GM19468 (cell line): ENCODE measurements around the gene ARHGEF38.
"Not testable (repeated sequence)": the region's sequence is repeated elsewhere in the genome, so short reads cannot be mapped to it uniquely, and the experiment has no call there.

Source experiments
- ATAC-seq: cut with Tn5 transposase; IDR thresholded peaks from one replicate; pipeline ENCODE4 v1.9.1; 2021; ENCODE audit warnings: mild to moderate bottlenecking, moderate library complexity, moderate number of reproducible peaks; ENCODE audit not compliant: unreplicated experiment; ENCODE audit errors: extremely low read depth

The ARHGEF38 gene

DNA sequence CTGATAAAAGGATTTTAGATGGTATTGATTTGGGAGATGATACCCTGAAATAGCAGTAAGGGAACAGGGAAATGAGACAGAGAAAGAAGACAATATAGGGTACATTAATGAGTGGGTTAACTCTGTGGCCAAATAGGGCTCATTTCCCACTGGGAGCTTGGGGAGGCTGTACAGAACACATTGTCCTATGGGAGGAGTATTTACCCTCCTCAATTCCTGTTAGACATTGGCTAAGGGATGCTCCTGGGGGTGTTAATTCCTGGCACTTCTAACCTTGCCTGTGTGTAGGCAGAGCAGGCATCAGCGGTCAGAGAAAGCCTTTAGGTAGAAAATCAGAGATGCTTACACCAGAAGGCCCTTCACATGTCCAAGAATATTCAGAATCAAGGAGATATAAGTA lies 49.0 kb downstream of the ARHGEF38 start:
- ATAC-seq = no peak

GRCh38 chr4:105603158-105603557 lies 50.7 kb downstream of the ARHGEF38 start:
- ATAC-seq = no peak

- no peak for ATAC-seq
Measured at GRCh38 chr4:105605493-105605892, 53.1 kb downstream of the ARHGEF38 start.

GRCh38 chr4:105607876-105608275 lies 55.5 kb downstream of the ARHGEF38 start:
- ATAC-seq = no peak

GRCh38 chr4:105609819-105610218 lies 57.4 kb downstream of the ARHGEF38 start:
- not testable (repeated sequence) for ATAC-seq

- no peak for ATAC-seq
Measured at GRCh38 chr4:105613306-105613705, 60.9 kb downstream of the ARHGEF38 start.

- ATAC-seq = no peak
Measured at GRCh38 chr4:105619188-105619931, 66.9 kb downstream of the ARHGEF38 start.

DNA sequence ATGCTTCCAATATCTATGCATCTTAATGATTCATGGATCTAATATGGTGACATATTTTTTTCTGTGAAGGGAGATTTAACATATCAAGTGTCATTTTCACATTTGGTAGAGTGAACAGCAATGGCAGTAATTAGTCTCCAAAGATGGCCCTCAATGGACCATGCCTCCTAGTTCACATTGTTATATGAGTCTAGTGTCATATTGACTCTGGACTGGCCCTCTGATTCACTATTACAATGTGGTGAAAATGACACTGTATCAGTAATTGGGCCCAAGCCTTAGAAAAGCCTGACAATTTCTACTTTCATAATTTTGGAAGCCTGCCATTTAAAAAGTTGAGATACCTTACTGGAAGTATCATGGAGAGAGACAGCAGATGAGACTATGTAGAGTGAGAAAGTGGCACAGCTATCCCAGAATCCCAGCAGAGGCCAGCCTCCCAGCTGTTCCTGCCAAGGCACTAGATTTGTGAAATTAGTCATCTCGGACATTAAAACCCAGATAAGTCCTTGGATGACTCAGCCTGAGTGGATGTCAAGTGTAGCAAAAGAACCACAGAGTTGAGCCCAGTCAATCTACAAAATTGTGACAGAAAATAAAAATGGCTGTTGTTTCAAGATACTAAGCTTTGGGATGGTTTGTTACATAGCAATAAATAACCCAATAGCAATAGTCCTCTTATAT lies 68.4 kb downstream of the ARHGEF38 start:
- ATAC-seq = no peak

DNA sequence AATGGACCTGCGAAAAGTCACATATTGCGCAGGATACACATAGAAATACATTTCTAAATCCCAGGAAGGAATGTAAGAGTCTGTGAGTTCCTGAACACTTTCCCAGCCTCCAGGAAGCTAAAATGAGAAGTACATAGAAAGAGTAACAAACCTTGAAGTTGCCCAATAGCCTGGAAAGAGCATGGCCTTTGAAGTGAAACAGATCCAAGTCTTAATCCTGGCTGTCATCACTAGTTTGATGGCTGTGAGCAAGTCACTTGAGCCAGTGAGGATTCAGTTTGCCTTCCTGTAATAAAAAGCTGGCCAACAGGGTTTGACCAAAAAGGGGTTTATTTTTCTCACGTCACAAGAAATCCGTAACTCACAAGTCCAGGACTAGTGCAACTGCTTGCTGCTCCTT lies 69.8 kb downstream of the ARHGEF38 start:
- ATAC-seq = no peak

DNA sequence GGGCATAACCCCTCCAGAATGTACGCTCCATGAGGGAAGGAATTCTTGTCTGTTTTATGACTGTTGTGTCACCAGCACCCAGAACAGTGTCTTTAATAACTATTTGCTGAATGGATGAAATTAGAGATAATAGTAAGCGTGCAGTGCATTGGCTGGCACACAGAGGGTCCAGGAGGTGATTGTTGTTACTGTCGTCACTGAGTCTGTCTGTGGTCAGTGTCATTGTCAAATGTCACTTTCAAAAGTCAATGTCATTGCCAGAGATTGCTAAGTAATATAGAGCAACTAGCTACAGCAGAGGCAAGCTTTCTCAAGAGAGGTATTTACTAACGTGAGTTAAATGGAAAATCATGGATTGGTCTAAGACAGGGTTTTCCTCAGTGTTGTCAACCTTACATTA lies 70.7 kb downstream of the ARHGEF38 start:
- ATAC-seq = no peak

- peak; percentile 47 for ATAC-seq
Measured at GRCh38 chr4:105624530-105624929, 72.1 kb downstream of the ARHGEF38 start.

- no peak for ATAC-seq
Measured at GRCh38 chr4:105625214-105625613, 72.8 kb downstream of the ARHGEF38 start.

DNA sequence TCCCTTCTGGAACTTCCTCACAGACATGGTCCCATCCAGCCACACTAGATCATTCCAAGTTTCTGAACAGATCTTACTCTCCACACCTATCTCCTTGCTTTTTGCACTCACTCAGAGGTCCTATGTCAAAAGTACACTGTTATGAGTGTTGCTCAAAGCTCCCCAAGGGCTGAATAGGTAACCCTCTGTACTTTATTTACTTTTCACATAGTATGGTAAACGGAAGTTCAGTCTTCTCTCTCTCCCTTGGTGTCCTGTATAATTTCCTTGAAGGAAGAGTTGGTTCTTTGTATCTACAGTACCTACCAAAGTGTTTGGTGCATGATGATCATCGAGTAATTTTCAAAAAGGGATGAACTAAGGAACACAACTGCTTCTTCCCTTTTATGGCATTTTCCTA lies 74.4 kb downstream of the ARHGEF38 start:
- ATAC-seq = no peak

DNA sequence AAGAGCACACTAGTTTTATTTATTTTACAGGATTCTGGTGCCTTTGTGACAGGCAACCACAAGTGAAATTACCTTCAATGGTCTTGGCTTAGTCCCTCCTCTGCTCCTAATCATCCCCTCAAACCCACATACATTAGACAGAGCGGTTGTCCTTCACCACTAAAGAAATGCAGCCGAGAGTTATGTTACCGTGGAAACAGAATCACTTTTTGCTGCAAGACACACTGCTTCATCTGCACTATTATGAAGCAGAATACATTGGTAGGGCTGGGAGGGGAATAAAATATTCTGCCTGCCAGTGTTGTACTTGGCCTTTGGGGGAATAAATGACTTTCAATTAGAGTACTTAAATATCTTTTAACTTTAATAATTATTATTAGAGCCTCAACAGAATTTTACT lies 75.2 kb downstream of the ARHGEF38 start:
- ATAC-seq = no peak

- no peak for ATAC-seq
Measured at GRCh38 chr4:105630670-105631655, 78.5 kb downstream of the ARHGEF38 start.

GRCh38 chr4:105631818-105632400 lies 79.5 kb downstream of the ARHGEF38 start:
- no peak for ATAC-seq

DNA sequence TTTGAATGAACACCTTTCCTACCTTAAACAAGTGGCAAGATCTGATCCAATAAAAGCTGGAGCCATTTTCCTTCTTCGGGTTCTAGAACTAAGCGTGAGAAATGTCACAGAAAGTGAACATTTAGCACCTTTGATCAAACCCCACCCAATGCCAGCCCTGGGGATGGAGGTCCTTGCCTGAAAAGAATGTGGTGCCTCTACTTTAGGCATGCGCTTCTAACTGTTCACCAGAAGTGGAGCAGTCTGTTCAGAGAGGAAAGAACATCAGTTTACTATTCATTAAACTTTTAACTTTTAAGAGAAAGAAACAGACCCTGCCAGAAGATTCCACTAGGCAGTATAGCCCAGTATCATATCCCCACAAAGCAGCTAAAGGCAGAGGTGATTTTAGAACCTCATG lies 80.2 kb downstream of the ARHGEF38 start:
- no peak for ATAC-seq

DNA sequence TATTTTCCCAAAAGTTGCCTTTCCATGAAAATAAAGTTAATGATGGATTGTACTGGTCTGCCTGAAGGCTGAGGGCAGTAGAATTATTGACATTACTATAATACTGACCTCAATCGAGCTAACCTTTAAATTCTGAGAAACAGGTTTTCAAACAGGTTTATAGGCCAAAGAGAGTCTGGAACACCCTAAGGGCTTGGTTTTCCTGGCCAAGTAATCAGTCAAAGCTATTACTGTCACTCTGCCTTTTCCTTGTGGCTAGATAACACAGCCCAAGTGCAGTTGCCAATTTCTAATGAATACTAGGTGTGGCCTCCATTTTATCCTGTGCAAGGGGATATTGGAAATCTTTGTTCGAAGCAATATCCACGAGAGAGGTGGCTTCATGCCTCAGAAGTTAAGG lies 80.8 kb downstream of the ARHGEF38 start:
- no peak for ATAC-seq

- no peak for ATAC-seq
Measured at GRCh38 chr4:105634402-105635080, 82.1 kb downstream of the ARHGEF38 start.
